Aorta (tissue), 4 donors: ENCODE measurements around the gene MMP25. TPM values are rescaled to one million over a fixed set of nuclear protein-coding genes. Genes with fewer than 3 reads are reported as not detected.

Experiments used
- polyA plus RNA-seq, 2 donors: library from polyadenylated mRNA; stranded (reverse); fragments of 200-250 nt; gene quantifications; one replicate each; pipeline ENCODE4 v1.2.3, GENCODE V29; 2013
- total RNA-seq, 2 donors: library from RNA; stranded (reverse); fragmentation: NEBNext Ultra II Directional; extraction: Animal tissue kit (Norgen Biotek cat#: 25700); gene quantifications; one replicate each; pipeline ENCODE4 v1.2.1, GENCODE V29; 2021
- donor health status: healthy with polysubstance abuse.
- donor health status: Bipolar disorder and iron deficiency.
- donor health status: DM: no; HTN: no; CAD: no.
- donor health status: DM: yes; HTN: yes; CAD: no.

The MMP25 gene
- total and polyA plus RNA-seq, 4 donors: 0.36 to 11.4 (median 2.0) TPM

Other genes starting within 250 kb of the MMP25 start
- gene PRSS41, start 248.1 kb upstream of the MMP25 start, total RNA-seq: not detected
- gene PRSS41, start 248.1 kb upstream of the MMP25 start, polyA plus RNA-seq: not detected
- gene PRSS21, start 229.3 kb upstream of the MMP25 start, total RNA-seq: not detected
- not detected for gene PRSS21, start 229.3 kb upstream of the MMP25 start, polyA plus RNA-seq
- under 1 TPM in 1 of 2 donors, not detected in 1; 0.48 TPM for gene ZG16B, start 216.3 kb upstream of the MMP25 start, total RNA-seq
- 1 to 10 TPM in 1 of 2 donors, not detected in 1; 4.8 TPM for gene ZG16B, start 216.3 kb upstream of the MMP25 start, polyA plus RNA-seq
- gene PRSS22, start 188.4 kb upstream of the MMP25 start, total RNA-seq: not detected
- 1 to 10 TPM in 1 of 2 donors, under 1 TPM in 1; 0.31 to 1.5 TPM for gene PRSS22, start 188.4 kb upstream of the MMP25 start, polyA plus RNA-seq
- 10 to 100 TPM; 11.5 to 14.6 TPM for gene FLYWCH2, start 163.3 kb upstream of the MMP25 start, total RNA-seq
- gene FLYWCH2, start 163.3 kb upstream of the MMP25 start, polyA plus RNA-seq: 10 to 100 TPM; 18.8 to 32.6 TPM
- 10 to 100 TPM; 40.6 to 72.4 TPM for gene FLYWCH1, start 134.6 kb upstream of the MMP25 start, total RNA-seq
- 100 to 1,000 TPM in 1 of 2 donors, 10 to 100 TPM in 1; 24.2 to 103 TPM for gene FLYWCH1, start 134.6 kb upstream of the MMP25 start, polyA plus RNA-seq
- not detected for gene KREMEN2, start 82.3 kb upstream of the MMP25 start, total RNA-seq
- not detected for gene KREMEN2, start 82.3 kb upstream of the MMP25 start, polyA plus RNA-seq
- gene PAQR4, start 77.2 kb upstream of the MMP25 start, total RNA-seq: 1 to 10 TPM; 4.0 to 5.7 TPM
- gene PAQR4, start 77.2 kb upstream of the MMP25 start, polyA plus RNA-seq: 1 to 10 TPM; 1.5 to 2.6 TPM
- gene PKMYT1, start 66.1 kb upstream of the MMP25 start, total RNA-seq: 1 to 10 TPM; 1.5 to 2.4 TPM
- 1 to 10 TPM; 1.1 to 2.4 TPM for gene PKMYT1, start 66.1 kb upstream of the MMP25 start, polyA plus RNA-seq
- gene CLDN9, start 33.6 kb upstream of the MMP25 start, total RNA-seq: under 1 TPM in 1 of 2 donors, not detected in 1; 0.18 TPM
- under 1 TPM in 1 of 2 donors, not detected in 1; 0.20 TPM for gene CLDN9, start 33.6 kb upstream of the MMP25 start, polyA plus RNA-seq
- not detected for gene CLDN6, start 28.4 kb upstream of the MMP25 start, total RNA-seq
- gene CLDN6, start 28.4 kb upstream of the MMP25 start, polyA plus RNA-seq: not detected
- 100 to 1,000 TPM in 1 of 2 donors, 10 to 100 TPM in 1; 60.4 to 271 TPM for gene TNFRSF12A, start 26.2 kb upstream of the MMP25 start, total RNA-seq
- gene TNFRSF12A, start 26.2 kb upstream of the MMP25 start, polyA plus RNA-seq: 100 to 1,000 TPM in 1 of 2 donors, 10 to 100 TPM in 1; 84.9 to 107 TPM
- gene HCFC1R1, start 22.6 kb upstream of the MMP25 start, total RNA-seq: 10 to 100 TPM; 88.5 to 99.7 TPM
- 100 to 1,000 TPM; 299 to 303 TPM for gene HCFC1R1, start 22.6 kb upstream of the MMP25 start, polyA plus RNA-seq
- gene THOC6, start 22.5 kb upstream of the MMP25 start, total RNA-seq: 10 to 100 TPM; 18.9 to 29.8 TPM
- gene THOC6, start 22.5 kb upstream of the MMP25 start, polyA plus RNA-seq: 10 to 100 TPM; 18.5 to 60.6 TPM
- under 1 TPM; 0.10 to 0.18 TPM for gene BICDL2, start 9.6 kb upstream of the MMP25 start, total RNA-seq
- gene BICDL2, start 9.6 kb upstream of the MMP25 start, polyA plus RNA-seq: 1 to 10 TPM in 1 of 2 donors, under 1 TPM in 1; 0.05 to 3.6 TPM
- gene IL32, start 19.1 kb downstream of the MMP25 start, total RNA-seq: 10 to 100 TPM; 30.2 to 71.6 TPM
- gene IL32, start 19.1 kb downstream of the MMP25 start, polyA plus RNA-seq: 100 to 1,000 TPM in 1 of 2 donors, 10 to 100 TPM in 1; 18.2 to 137 TPM
- not detected for gene ZSCAN10, start 52.7 kb downstream of the MMP25 start, total RNA-seq
- not detected for gene ZSCAN10, start 52.7 kb downstream of the MMP25 start, polyA plus RNA-seq
- gene ZNF205, start 66.0 kb downstream of the MMP25 start, total RNA-seq: 10 to 100 TPM in 1 of 2 donors, 1 to 10 TPM in 1; 7.1 to 10.0 TPM
- gene ZNF205, start 66.0 kb downstream of the MMP25 start, polyA plus RNA-seq: 10 to 100 TPM in 1 of 2 donors, 1 to 10 TPM in 1; 8.9 to 36.6 TPM
- 1 to 10 TPM; 8.0 to 8.6 TPM for gene ZNF213, start 88.5 kb downstream of the MMP25 start, total RNA-seq
- 1 to 10 TPM; 2.3 to 5.6 TPM for gene ZNF213, start 88.5 kb downstream of the MMP25 start, polyA plus RNA-seq
- not detected for gene OR1F1, start 141.6 kb downstream of the MMP25 start, total RNA-seq
- not detected for gene OR1F1, start 141.6 kb downstream of the MMP25 start, polyA plus RNA-seq
- gene ZNF200, start 188.6 kb downstream of the MMP25 start, total RNA-seq: 1 to 10 TPM; 7.4 to 8.1 TPM
- gene ZNF200, start 188.6 kb downstream of the MMP25 start, polyA plus RNA-seq: 1 to 10 TPM; 4.0 to 4.5 TPM
- gene MEFV, start 210.1 kb downstream of the MMP25 start, total RNA-seq: 1 to 10 TPM; 2.9 to 4.5 TPM
- gene MEFV, start 210.1 kb downstream of the MMP25 start, polyA plus RNA-seq: 1 to 10 TPM in 1 of 2 donors, under 1 TPM in 1; 0.20 to 1.6 TPM
- gene ZNF263, start 236.9 kb downstream of the MMP25 start, total RNA-seq: 10 to 100 TPM; 26.2 to 27.4 TPM
- 10 to 100 TPM in 1 of 2 donors, 1 to 10 TPM in 1; 8.3 to 17.2 TPM for gene ZNF263, start 236.9 kb downstream of the MMP25 start, polyA plus RNA-seq